Upper lobe of left lung (tissue), 4 donors: Measurements from ENCODE around the gene ALPP.

Experiments used
- CTCF ChIP-seq, 6 experiments: fragments of 450-650 bp in 4 of 6; fragments of 200-600 bp in 2 of 6; sonication (generic) in 2 of 6; IDR thresholded peaks; one replicate each; pipeline ENCODE4 v1.5.1; 2016 to 2019; ENCODE audit warnings: antibody characterized with exemption in 6 of 6
- EP300 ChIP-seq, 4 donors: sonication (generic); formaldehyde crosslinking; IDR thresholded peaks; one replicate each; pipeline ENCODE4 v1.5.1; 2017; ENCODE audit warnings: antibody characterized with exemption in 4 of 4, control low read depth in 2 of 4
- POLR2A ChIP-seq, 4 donors: fragments of 450-650 bp; IDR thresholded peaks; one replicate each; pipeline ENCODE4 v1.5.1; 2016 to 2017; ENCODE audit warnings: antibody characterized with exemption in 4 of 4, mild to moderate bottlenecking in 2 of 4

DNA sequence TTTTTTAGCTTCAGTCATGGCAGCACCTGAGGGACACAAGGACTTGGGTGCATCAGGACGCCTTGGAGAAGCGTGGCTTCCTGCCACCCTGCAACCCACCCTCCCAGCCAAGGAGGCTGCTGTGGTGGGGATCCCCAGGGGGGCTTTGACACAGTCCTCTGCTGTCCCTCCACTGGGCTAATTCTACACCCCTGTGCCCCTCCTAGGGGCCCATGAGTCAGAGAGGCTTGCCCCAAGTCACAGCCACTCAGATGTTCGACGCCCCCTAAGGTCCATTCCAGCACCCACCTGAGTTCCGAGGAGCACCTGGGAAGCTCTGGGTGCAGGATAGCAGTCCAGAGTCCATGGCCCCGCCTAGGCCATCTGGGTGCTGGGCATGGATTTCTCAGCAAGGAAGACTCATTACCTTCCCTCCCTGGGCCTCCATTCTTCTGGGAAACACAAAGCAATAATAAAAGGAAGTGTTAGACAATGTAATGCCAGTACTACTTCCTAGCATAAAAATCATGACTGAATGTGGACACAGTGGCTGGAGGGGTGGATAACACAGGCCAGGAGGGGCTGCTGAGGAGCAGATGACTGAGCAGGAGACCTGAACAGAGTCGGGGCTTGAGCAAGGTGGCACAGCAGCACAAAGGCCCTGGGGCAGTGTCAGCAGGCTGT lies 31.8 kb downstream of the ALPP start:
- no peak for TF ChIP-seq EP300 (IDR thresholded peaks at IDR 0.05)
- no peak for TF ChIP-seq CTCF (IDR thresholded peaks at IDR 0.05)
- TF ChIP-seq POLR2A (IDR thresholded peaks at IDR 0.05), result no peak
